OCI-LY7 (cell line): ENCODE measurements around the gene BLOC1S4.

Experiments used
- CTCF ChIP-seq: fragments of 200-600 bp; sonication (generic); conservative IDR thresholded peaks from 2 replicates; pipeline ENCODE4 v1.5.1; 2014; ENCODE audit warnings: mild to moderate bottlenecking, antibody characterized with exemption, low read length, moderate library complexity, mixed read lengths
- EZH2phosphoT487 ChIP-seq: fragments of 200-600 bp; sonication (generic); IDR thresholded peaks from 2 replicates; pipeline ENCODE4 v1.6.1; 2018; ENCODE audit warnings: low read depth, borderline replicate concordance, mild to moderate bottlenecking, mixed run types, antibody characterized with exemption, low read length, moderate library complexity, mixed read lengths

GRCh38 chr4:6746721-6747293, 30.8 kb downstream of the BLOC1S4 start:
- TF ChIP-seq CTCF (no peak), EZH2phosphoT487 (no peak)
